Activated naive CD8-positive, alpha-beta T cell treated with anti-CD3 and anti-CD28 coated beads, Interleukin-2, amount 50 U/mL, for 24 hours (primary cell): ENCODE data around the gene SYNE3.

Source experiments
- ATAC-seq: fragments of 150-1000 bp; cut with Tn5 transposase; one replicate; pipeline ENCODE4 v1.10.0; 2021
- DNase-seq: peaks from one replicate; pipeline ENCODE4 v3.0.0; 2021
- H3K27ac Mint-ChIP-seq: one replicate; pipeline ENCODE4 v1.8.0; 2021; ENCODE audit warnings: mild to moderate bottlenecking, mixed read lengths
- H3K27me3 Mint-ChIP-seq: one replicate; pipeline ENCODE4 v1.8.0; 2021; ENCODE audit warnings: mixed read lengths
- H3K36me3 Mint-ChIP-seq: one replicate; pipeline ENCODE4 v1.8.0; 2021; ENCODE audit warnings: low read depth, mixed read lengths
- H3K4me1 Mint-ChIP-seq: one replicate; pipeline ENCODE4 v1.8.0; 2021; ENCODE audit warnings: mixed read lengths
- H3K4me3 Mint-ChIP-seq: one replicate; pipeline ENCODE4 v1.8.0; 2021; ENCODE audit warnings: mild to moderate bottlenecking, moderate library complexity, mixed read lengths
- H3K9me3 Mint-ChIP-seq: one replicate; pipeline ENCODE4 v1.8.0; 2021; ENCODE audit warnings: mixed read lengths

SYNE3 gene

GRCh38 chr14:95477411-95478269, 38.8 kb downstream of the SYNE3 start:
- peaks cover 46% of the 10 kb centered on the region for H3K4me1 Mint-ChIP-seq
- H3K36me3 Mint-ChIP-seq, result peaks cover 22% of the 10 kb centered on the region
- H3K27me3 Mint-ChIP-seq, result no peaks in the 10 kb centered on the region
- ATAC-seq (no peak), DNase-seq (no peak)
- no peak overlapping the region for H3K4me3 Mint-ChIP-seq
- H3K27ac Mint-ChIP-seq, result no peak overlapping the region
- no peaks in the 10 kb centered on the region for H3K9me3 Mint-ChIP-seq

DNA sequence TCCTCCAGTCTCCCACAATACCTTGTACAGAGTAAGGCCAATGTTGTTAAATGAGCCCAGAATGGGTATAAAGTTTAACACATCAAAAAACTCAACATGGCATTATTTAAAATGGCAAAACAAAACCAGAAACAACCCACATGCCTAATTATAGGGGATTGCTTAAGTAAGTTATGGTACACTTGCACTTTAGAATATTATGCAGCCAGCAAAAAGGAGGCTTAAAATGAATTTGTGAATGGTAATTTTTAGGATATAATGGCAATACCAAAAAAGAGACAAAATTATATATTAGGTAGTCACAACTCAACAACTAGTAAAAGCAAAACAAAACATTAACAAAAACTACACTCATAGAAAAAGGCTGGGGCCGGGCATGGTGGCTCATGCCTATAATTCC, 39.7 kb downstream of the SYNE3 start:
- Mint-ChIP-seq H3K27ac (no peak overlapping the region), H3K36me3 (peaks cover 25% of the 10 kb centered on the region), H3K4me1 (peaks cover 46% of the 10 kb centered on the region)

DNA sequence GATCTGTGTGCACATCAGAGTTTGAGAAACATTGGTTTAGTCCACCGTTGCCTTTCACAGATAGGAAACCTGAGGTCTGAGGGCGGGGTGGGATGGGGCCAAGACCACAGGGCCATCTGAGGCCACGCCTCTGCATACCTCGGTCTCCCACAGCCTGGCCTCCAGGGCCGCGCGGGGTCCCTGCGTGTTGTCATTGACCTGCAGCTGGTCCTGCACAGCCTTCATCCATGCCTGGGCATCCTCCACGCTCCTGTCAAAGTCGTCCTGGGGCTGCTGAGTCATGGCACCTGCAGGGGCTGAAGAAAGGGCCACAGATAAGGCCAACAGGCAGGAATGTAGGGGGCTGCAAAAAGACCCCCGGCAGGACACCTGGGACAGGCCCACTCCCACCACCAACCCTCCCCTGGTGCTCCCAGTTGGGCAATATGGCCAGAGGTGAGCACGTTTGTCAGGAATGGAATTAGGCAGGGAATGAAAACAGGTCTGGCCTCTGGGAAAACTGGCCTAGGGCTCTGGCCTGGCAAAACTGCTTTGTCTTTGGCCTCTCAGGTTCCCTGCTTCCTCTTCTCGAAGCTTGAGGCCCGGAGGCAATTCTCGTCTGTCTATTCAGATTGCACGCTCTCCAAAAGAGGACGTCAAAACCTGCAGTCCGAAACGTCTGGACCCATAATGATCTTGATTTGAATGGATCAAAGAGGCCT, 40.8 kb downstream of the SYNE3 start:
- H3K4me1 Mint-ChIP-seq, result peaks cover 41% of the 10 kb centered on the region
- H3K4me3 Mint-ChIP-seq, result no peak overlapping the region
- ATAC-seq, result no peak

More for the DNA sequence above, 39.7 kb downstream of the SYNE3 start:
- Mint-ChIP-seq H3K4me3 (no peak overlapping the region), H3K9me3 (no peaks in the 10 kb centered on the region), H3K27me3 (no peaks in the 10 kb centered on the region)
- DNase-seq, result no peak
- no peak for ATAC-seq

GRCh38 chr14:95474941-95475340, 41.5 kb downstream of the SYNE3 start:
- Mint-ChIP-seq H3K27me3 (no peaks in the 10 kb centered on the region), H3K4me3 (no peak overlapping the region), H3K27ac (no peak overlapping the region), H3K36me3 (peaks cover 31% of the 10 kb centered on the region), H3K4me1 (peaks cover 36% of the 10 kb centered on the region), H3K9me3 (no peaks in the 10 kb centered on the region)
- DNase-seq, result no peak
- ATAC-seq, result no peak

More for the DNA sequence above, 40.8 kb downstream of the SYNE3 start:
- Mint-ChIP-seq H3K27me3 (no peaks in the 10 kb centered on the region), H3K27ac (no peak overlapping the region), H3K9me3 (no peaks in the 10 kb centered on the region), H3K36me3 (peaks cover 29% of the 10 kb centered on the region)
- DNase-seq, result no peak

- Mint-ChIP-seq H3K36me3 (peaks cover 34% of the 10 kb centered on the region), H3K4me3 (no peak overlapping the region), H3K9me3 (no peaks in the 10 kb centered on the region), H3K4me1 (peaks cover 34% of the 10 kb centered on the region), H3K27me3 (no peaks in the 10 kb centered on the region), H3K27ac (no peak overlapping the region)
- DNase-seq (no peak), ATAC-seq (no peak)
Measured at GRCh38 chr14:95474486-95474885, 42.0 kb downstream of the SYNE3 start.

- Mint-ChIP-seq H3K4me3 (no peak overlapping the region), H3K27me3 (no peaks in the 10 kb centered on the region), H3K9me3 (no peaks in the 10 kb centered on the region), H3K27ac (no peak overlapping the region), H3K36me3 (peaks cover 34% of the 10 kb centered on the region), H3K4me1 (peaks cover 32% of the 10 kb centered on the region)
- ATAC-seq (no peak), DNase-seq (no peak)
Measured at GRCh38 chr14:95472819-95473251, 43.6 kb downstream of the SYNE3 start.

GRCh38 chr14:95471476-95471875, 45.0 kb downstream of the SYNE3 start:
- DNase-seq (no peak), ATAC-seq (no peak)
- Mint-ChIP-seq H3K4me1 (peaks cover 31% of the 10 kb centered on the region), H3K27ac (no peak overlapping the region), H3K27me3 (no peaks in the 10 kb centered on the region), H3K9me3 (no peaks in the 10 kb centered on the region), H3K4me3 (no peak overlapping the region), H3K36me3 (peaks cover 31% of the 10 kb centered on the region)

DNA sequence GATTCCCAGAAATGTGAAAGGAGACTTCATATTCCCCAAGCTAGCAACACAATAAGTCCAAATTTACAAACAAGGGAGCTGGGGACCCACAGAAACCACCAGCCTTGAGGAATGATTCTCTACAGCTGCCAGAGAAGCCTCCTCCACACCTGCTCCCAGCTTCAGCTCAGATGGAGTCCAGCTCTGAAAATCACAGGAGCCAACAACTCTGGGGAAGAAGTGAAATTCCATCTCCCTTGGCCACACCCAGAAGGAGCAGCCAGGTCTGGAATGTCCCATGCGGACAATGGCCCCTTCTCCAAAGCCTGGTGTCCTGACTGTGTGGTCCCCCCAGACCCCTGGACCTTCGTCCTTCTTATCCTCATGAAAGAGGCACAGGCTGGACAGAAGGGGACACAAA, 45.4 kb downstream of the SYNE3 start:
- Mint-ChIP-seq H3K4me1 (peaks cover 33% of the 10 kb centered on the region), H3K9me3 (no peaks in the 10 kb centered on the region), H3K27me3 (no peaks in the 10 kb centered on the region), H3K4me3 (no peak overlapping the region), H3K27ac (no peak overlapping the region), H3K36me3 (peaks cover 31% of the 10 kb centered on the region)
- ATAC-seq, result no peak
- no peak for DNase-seq

DNA sequence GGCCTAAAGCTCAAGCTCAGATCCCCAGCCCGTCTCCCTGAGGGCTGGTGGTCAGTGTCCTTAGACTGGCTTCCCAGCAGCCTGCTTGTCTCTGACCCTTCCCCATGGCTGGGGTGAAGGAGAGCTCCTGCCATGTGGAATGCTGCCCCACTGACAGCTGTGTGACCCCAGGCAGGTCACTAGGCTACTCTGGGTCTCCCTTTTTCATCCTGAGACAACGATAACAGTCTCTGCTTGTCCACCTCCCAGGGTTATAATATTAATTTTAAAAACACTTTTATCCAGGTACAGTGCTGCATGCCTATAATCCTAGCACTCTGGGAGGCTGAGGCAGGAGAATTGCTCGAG, 47.3 kb downstream of the SYNE3 start:
- no peak for DNase-seq
- Mint-ChIP-seq H3K36me3 (peaks cover 36% of the 10 kb centered on the region), H3K4me1 (peaks cover 47% of the 10 kb centered on the region), H3K27ac (no peak overlapping the region), H3K9me3 (no peaks in the 10 kb centered on the region), H3K27me3 (no peaks in the 10 kb centered on the region), H3K4me3 (no peak overlapping the region)
- ATAC-seq, result no peak

DNA sequence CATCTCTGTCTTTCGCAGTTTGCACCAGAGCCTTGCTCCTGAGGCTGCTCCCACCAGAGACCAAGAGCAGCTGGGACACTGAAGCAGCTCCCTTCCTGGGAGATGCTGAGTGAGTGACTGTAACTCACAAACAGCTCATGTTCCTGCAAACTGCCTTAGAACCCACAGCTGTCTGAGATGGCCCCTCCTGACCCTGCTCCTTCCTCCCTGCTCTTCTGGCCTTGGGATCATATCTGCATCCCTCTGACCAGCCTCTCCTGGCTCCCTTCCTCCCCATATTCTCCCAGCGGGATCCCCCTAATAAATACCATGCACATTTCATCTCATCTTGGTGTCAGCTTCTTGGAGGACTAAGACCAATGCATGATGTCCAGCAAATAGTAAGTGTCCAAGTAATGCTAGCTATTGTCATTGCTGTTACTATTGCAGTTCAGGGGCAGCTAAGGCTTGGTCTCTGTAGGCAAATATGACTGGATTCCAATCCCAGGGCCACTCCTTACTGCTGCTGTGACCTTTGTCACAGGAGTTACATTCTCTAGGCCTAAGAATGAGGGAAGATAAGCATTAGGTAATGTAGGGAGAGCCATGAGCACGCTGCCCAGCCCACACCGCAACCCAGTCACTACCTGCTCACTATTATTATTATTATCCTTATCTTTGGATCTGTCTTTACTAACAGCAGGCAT, 47.9 kb downstream of the SYNE3 start:
- Mint-ChIP-seq H3K4me3 (no peak overlapping the region), H3K9me3 (no peaks in the 10 kb centered on the region), H3K4me1 (peaks cover 47% of the 10 kb centered on the region), H3K36me3 (peaks cover 32% of the 10 kb centered on the region), H3K27me3 (no peaks in the 10 kb centered on the region), H3K27ac (peak overlapping the region; percentile 17)
- DNase-seq, result no peak
- no peak for ATAC-seq

GRCh38 chr14:95467657-95468056, 48.8 kb downstream of the SYNE3 start:
- H3K4me3 Mint-ChIP-seq, result no peak overlapping the region
- H3K27me3 Mint-ChIP-seq, result no peaks in the 10 kb centered on the region
- DNase-seq (no peak), ATAC-seq (no peak)
- peaks cover 47% of the 10 kb centered on the region for H3K4me1 Mint-ChIP-seq
- H3K27ac Mint-ChIP-seq, result no peak overlapping the region
- H3K36me3 Mint-ChIP-seq, result peaks cover 27% of the 10 kb centered on the region
- no peaks in the 10 kb centered on the region for H3K9me3 Mint-ChIP-seq

- ATAC-seq (no peak), DNase-seq (no peak)
- peaks cover 51% of the 10 kb centered on the region for H3K4me1 Mint-ChIP-seq
- H3K36me3 Mint-ChIP-seq, result peaks cover 27% of the 10 kb centered on the region
- H3K27ac Mint-ChIP-seq, result no peak overlapping the region
- no peak overlapping the region for H3K4me3 Mint-ChIP-seq
- H3K9me3 Mint-ChIP-seq, result no peaks in the 10 kb centered on the region
- H3K27me3 Mint-ChIP-seq, result no peaks in the 10 kb centered on the region
Measured at GRCh38 chr14:95467232-95467631, 49.2 kb downstream of the SYNE3 start.
